Lower leg skin (tissue), 3 donors: Measurements from ENCODE around the gene EPB41L2.

Experiments used
- POLR2A ChIP-seq, 2 donors: fragments of 450-650 bp; IDR thresholded peaks; one replicate each; pipeline ENCODE4 v1.6.1; 2016 to 2017; ENCODE audit warnings: antibody characterized with exemption in 2 of 2, mild to moderate bottlenecking in 1 of 2, moderate library complexity in 1 of 2
- TF ChIP-seq, protein P1 (sequence below), 3 donors: fragments of 450-650 bp; IDR thresholded peaks; one replicate each; pipeline ENCODE4 v1.5.1; 2016; ENCODE audit warnings: antibody characterized with exemption in 3 of 3, mild to moderate bottlenecking in 3 of 3, moderate library complexity in 2 of 3

- TF ChIP-seq, protein P1, sequence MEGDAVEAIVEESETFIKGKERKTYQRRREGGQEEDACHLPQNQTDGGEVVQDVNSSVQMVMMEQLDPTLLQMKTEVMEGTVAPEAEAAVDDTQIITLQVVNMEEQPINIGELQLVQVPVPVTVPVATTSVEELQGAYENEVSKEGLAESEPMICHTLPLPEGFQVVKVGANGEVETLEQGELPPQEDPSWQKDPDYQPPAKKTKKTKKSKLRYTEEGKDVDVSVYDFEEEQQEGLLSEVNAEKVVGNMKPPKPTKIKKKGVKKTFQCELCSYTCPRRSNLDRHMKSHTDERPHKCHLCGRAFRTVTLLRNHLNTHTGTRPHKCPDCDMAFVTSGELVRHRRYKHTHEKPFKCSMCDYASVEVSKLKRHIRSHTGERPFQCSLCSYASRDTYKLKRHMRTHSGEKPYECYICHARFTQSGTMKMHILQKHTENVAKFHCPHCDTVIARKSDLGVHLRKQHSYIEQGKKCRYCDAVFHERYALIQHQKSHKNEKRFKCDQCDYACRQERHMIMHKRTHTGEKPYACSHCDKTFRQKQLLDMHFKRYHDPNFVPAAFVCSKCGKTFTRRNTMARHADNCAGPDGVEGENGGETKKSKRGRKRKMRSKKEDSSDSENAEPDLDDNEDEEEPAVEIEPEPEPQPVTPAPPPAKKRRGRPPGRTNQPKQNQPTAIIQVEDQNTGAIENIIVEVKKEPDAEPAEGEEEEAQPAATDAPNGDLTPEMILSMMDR (IDR thresholded peaks at IDR 0.05): no peak
- no peak for TF ChIP-seq POLR2A (IDR thresholded peaks at IDR 0.05)
These were observed 66.4 kb downstream of the EPB41L2 start for GRCh38 chr6:130996635-130997034.
